IMR-90 (cell line): ENCODE results near the gene MAP7. TPM values are rescaled to one million over a fixed set of nuclear protein-coding genes. Genes with fewer than 3 reads are reported as not detected.

Experiments
- ATAC-seq: fragments of 200-7000 bp; cut with Tn5 transposase; 2 replicates; pipeline ENCODE4 v1.9.1; 2020; ENCODE audit warnings: low read depth, mild to moderate bottlenecking, moderate library complexity
- BruUV-seq: library from RNA; stranded (reverse); fragments of 400-500 nt; replicated peaks from 2 replicates; lab custom pipeline; 2021; lab: Mats Ljungman, UMichigan
- CTCF ChIA-PET: fragments of 300-600 bp; formaldehyde crosslinking; extraction: SDS; loops from one replicate; lab custom pipeline; 2021; ENCODE audit warnings: antibody characterized with exemption; lab: Yijun Ruan, JAX
- POLR2A ChIA-PET: fragments of 300-600 bp; sonication (Branson Sonifier 250); formaldehyde crosslinking; loops from one replicate; lab custom pipeline; 2022; ENCODE audit warnings: antibody characterized with exemption; ENCODE audit not compliant: unreplicated experiment; lab: Charles Lee
- DNase-seq: peaks from one replicate; pipeline ENCODE4 v3.0.0; 2013
- H2AFZ ChIP-seq: replicated peaks from 2 replicates; pipeline ENCODE3; 2013; ENCODE audit warnings: low read length, mild to moderate bottlenecking; ENCODE audit not compliant: poor library complexity
- H2AK5ac ChIP-seq: 2 replicates; pipeline ENCODE4 v1.6.1; 2013; ENCODE audit warnings: low read depth, low read length, inconsistent platforms
- H2AK9ac ChIP-seq: replicated peaks from 2 replicates; pipeline ENCODE3; 2013; ENCODE audit warnings: mild to moderate bottlenecking, low read depth, low read length, moderate library complexity; ENCODE audit not compliant: poor library complexity
- H2BK120ac ChIP-seq: 2 replicates; pipeline ENCODE4 v1.6.1; 2013; ENCODE audit warnings: low read depth, low read length, inconsistent platforms
- H2BK15ac ChIP-seq: 3 replicates; pipeline ENCODE4 v1.6.1; 2013; ENCODE audit warnings: low read depth, low read length, inconsistent platforms
- H2BK20ac ChIP-seq: 2 replicates; pipeline ENCODE4 v1.6.1; 2013; ENCODE audit warnings: low read depth, mild to moderate bottlenecking, inconsistent platforms, low read length, moderate library complexity
- H2BK5ac ChIP-seq: 2 replicates; pipeline ENCODE4 v1.6.1; 2013; ENCODE audit warnings: mild to moderate bottlenecking, low read depth, low read length, inconsistent platforms; ENCODE audit not compliant: poor library complexity, severe bottlenecking
- H3K14ac ChIP-seq: replicated peaks from 2 replicates; pipeline ENCODE4 v1.6.1; 2013; ENCODE audit warnings: low read depth, low read length, inconsistent platforms
- H3K18ac ChIP-seq: 2 replicates; pipeline ENCODE4 v1.6.1; 2013; ENCODE audit warnings: low read depth, low read length, control low read depth
- H3K23ac ChIP-seq: 2 replicates; pipeline ENCODE4 v1.6.1; 2013; ENCODE audit warnings: low read depth, low read length, inconsistent platforms
- H3K27ac ChIP-seq: 2 replicates; pipeline ENCODE4 v1.5.1; 2013; ENCODE audit warnings: mild to moderate bottlenecking, control low read depth, low read length; ENCODE audit not compliant: insufficient read depth
- H3K27me3 ChIP-seq: 2 replicates; pipeline ENCODE4 v1.6.1; 2013; ENCODE audit warnings: low read length; ENCODE audit not compliant: control insufficient read depth, insufficient read depth
- H3K36me3 ChIP-seq: 2 replicates; pipeline ENCODE4 v1.6.1; 2013; ENCODE audit warnings: low read length, mixed read lengths; ENCODE audit not compliant: control insufficient read depth, insufficient read depth
- H3K4ac ChIP-seq: 2 replicates; pipeline ENCODE4 v1.6.1; 2013; ENCODE audit warnings: low read depth, low read length, inconsistent platforms
- H3K4me1 ChIP-seq: 2 replicates; pipeline ENCODE4 v1.6.1; 2013; ENCODE audit warnings: low read length, mixed read lengths; ENCODE audit not compliant: control insufficient read depth, insufficient read depth
- H3K4me2 ChIP-seq: 2 replicates; pipeline ENCODE4 v1.6.1; 2013; ENCODE audit warnings: low read depth, mild to moderate bottlenecking, control low read depth, low read length, moderate library complexity
- H3K4me3 ChIP-seq: 2 replicates; pipeline ENCODE4 v1.5.1; 2013; ENCODE audit warnings: low read depth, mild to moderate bottlenecking, control low read depth, low read length, moderate library complexity; ENCODE audit not compliant: insufficient read depth
- H3K56ac ChIP-seq: 2 replicates; pipeline ENCODE4 v1.6.1; 2013; ENCODE audit warnings: low read length, inconsistent platforms; ENCODE audit not compliant: insufficient read depth; ENCODE audit errors: extremely low read depth
- H3K79me1 ChIP-seq, 2 experiments: 2 replicates each; pipeline ENCODE4 v1.6.1; 2013; ENCODE audit warnings: low read length in 2 of 2, inconsistent platforms in 1 of 2, low read depth in 1 of 2
- H3K9ac ChIP-seq: 2 replicates; pipeline ENCODE4 v1.6.1; 2013; ENCODE audit warnings: low read depth, low read length, control low read depth
- H3K9me1 ChIP-seq: 2 replicates; pipeline ENCODE4 v1.6.1; 2013; ENCODE audit warnings: low read length, inconsistent platforms; ENCODE audit not compliant: insufficient read depth
- H3K9me3 ChIP-seq: 2 replicates; pipeline ENCODE4 v1.6.1; 2013; ENCODE audit warnings: low read length; ENCODE audit not compliant: control insufficient read depth, insufficient read depth
- H4K20me1 ChIP-seq: 2 replicates; pipeline ENCODE4 v1.6.1; 2013; ENCODE audit warnings: low read length, inconsistent platforms; ENCODE audit not compliant: insufficient read depth
- H4K5ac ChIP-seq: 2 replicates; pipeline ENCODE4 v1.6.1; 2013; ENCODE audit warnings: mild to moderate bottlenecking, low read depth, low read length, control low read depth
- H4K8ac ChIP-seq, 2 experiments: 2 replicates each; pipeline ENCODE4 v1.6.1; 2013; ENCODE audit warnings: low read depth in 2 of 2, low read length in 2 of 2, control low read depth in 1 of 2, inconsistent platforms in 1 of 2
- H4K91ac ChIP-seq: 2 replicates; pipeline ENCODE4 v1.6.1; 2013; ENCODE audit warnings: low read depth, low read length, inconsistent platforms; ENCODE audit not compliant: insufficient read depth
- WGBS, 2 experiments: methylation state at CpG; one replicate each; pipeline versions ENCODE4 v1.1.5 to v1.1.7; 2013; ENCODE audit warnings: missing lambda C conversion rate in 2 of 2; ENCODE audit not compliant: insufficient read length in 1 of 2; ENCODE audit errors: extremely low coverage in 2 of 2; 5-methylcytosine and 5-hydroxymethylcytosine counted together
- dilution Hi-C: fragments of 300-500 bp; cut with HindIII; formaldehyde crosslinking; loops from one replicate; pipeline ENCODE4 v1.14.3; 2018; ENCODE audit warnings: low sequenced_read_pairs; ENCODE audit not compliant: unreplicated experiment
- in situ Hi-C: fragments of 300-500 bp; cut with MboI; formaldehyde crosslinking; loops from 3 replicates; pipeline ENCODE4 v1.14.3; 2019; ENCODE audit warnings: low sequenced_read_pairs, inconsistent platforms, mixed read lengths
- intact Hi-C: fragments of 100-400 bp; cut with micrococcal nuclease; formaldehyde crosslinking; loops from 2 replicates; pipeline ENCODE4 v1.10.0; 2022
- polyA plus RNA-seq, 3 experiments: library from polyadenylated mRNA; depleted of rRNA; stranded (reverse); fragments of >200 nt; gene quantifications; 2 replicates each; pipeline ENCODE4 v1.2.3, GENCODE V29; 2012; ENCODE audit warnings: low replicate concordance in 1 of 3
- total RNA-seq: library from RNA; depleted of rRNA; stranded (reverse); fragments of >200 nt; gene quantifications from 2 replicates; pipeline ENCODE4 v1.2.3, GENCODE V29; 2012
- TF ChIP-seq, protein P1 (sequence below): fragments of 150-350 bp; IDR thresholded peaks from 2 replicates; pipeline ENCODE4 v1.6.1; 2016; ENCODE audit warnings: low read depth, mild to moderate bottlenecking, low read length, moderate library complexity, borderline replicate concordance

MAP7 gene
- total and polyA plus RNA-seq, 2 of the 4 experiments (the other 2 are of a cell fraction): 0.19 to 0.36 TPM

DNA sequence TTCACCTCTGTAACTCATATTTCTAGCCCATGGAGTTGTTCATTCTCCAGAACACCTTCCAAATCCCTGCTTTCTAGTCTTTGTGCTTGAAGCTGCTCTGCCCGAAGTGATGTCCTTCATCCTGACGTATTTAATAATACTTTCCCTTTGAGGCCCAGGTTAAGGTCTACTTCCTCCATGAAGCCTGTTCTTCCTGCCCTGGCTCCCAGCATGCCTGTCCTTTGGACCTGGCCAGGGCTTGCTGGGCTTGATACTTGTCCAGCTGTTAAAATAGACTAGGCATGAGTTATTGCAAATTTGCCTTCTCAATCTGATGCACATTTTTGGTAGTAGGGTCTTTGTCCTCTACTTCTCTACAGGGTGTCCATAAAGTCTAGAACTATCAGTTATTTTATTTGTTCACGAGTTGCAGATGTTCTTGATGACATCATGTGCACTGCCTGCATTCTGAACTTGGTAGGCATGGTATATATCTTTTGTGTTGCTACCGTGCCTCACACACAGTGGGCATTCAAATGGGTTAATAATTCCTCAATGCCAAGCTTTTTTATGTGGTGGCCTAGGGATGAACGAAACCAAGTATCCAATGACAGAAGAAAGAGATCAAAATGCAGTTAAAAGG, 3.1 kb upstream of the MAP7 start:
- Histone ChIP-seq H2BK5ac (no peak overlapping the region), H2AK9ac (no peak overlapping the region), H4K8ac (no peak overlapping the region), H3K79me1 (no peaks in the 10 kb centered on the region), H3K14ac (no peak overlapping the region), H2BK20ac (no peak overlapping the region), H3K9me3 (no peaks in the 10 kb centered on the region), H2BK15ac (no peak overlapping the region), H3K4ac (no peak overlapping the region), H2AK5ac (no peak overlapping the region), H4K91ac (no peak overlapping the region), H3K56ac (no peak overlapping the region), H3K4me2 (no peak overlapping the region), H3K18ac (no peak overlapping the region), H4K20me1 (no peaks in the 10 kb centered on the region), H3K27me3 (peaks cover 24% of the 10 kb centered on the region), H2AFZ (no peak overlapping the region), H2BK120ac (no peak overlapping the region), H3K4me3 (no peak overlapping the region), H3K23ac (no peak overlapping the region), H3K9ac (no peak overlapping the region), H4K5ac (no peak overlapping the region), H3K4me1 (peaks cover 3% of the 10 kb centered on the region; the same call in 1 of the 2 replicates), H3K36me3 (peaks cover 1% of the 10 kb centered on the region; the same call in 1 of the 2 replicates), H3K27ac (no peak overlapping the region), H3K9me1 (no peaks in the 10 kb centered on the region)
- no TSS peak for BruUV-seq
- in situ Hi-C loops (no loop called here), dilution Hi-C loops (no loop called here), intact Hi-C loops (no loop called here)
- DNase-seq (no peak), ATAC-seq (no peak)
- TF ChIP-seq, protein P1, sequence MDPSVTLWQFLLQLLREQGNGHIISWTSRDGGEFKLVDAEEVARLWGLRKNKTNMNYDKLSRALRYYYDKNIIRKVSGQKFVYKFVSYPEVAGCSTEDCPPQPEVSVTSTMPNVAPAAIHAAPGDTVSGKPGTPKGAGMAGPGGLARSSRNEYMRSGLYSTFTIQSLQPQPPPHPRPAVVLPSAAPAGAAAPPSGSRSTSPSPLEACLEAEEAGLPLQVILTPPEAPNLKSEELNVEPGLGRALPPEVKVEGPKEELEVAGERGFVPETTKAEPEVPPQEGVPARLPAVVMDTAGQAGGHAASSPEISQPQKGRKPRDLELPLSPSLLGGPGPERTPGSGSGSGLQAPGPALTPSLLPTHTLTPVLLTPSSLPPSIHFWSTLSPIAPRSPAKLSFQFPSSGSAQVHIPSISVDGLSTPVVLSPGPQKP: no peak
- 100% methylated on average over 1 of the region's 5 CpGs; no CpG with 5 or more reads in 1 of the 2 experiments for WGBS, 2 experiments
- POLR2A ChIA-PET: no interaction called here
- CTCF ChIA-PET: no interaction called here
